Breast epithelium (tissue), 3 donors: Measurements from ENCODE around the gene TTBK1.

ENCODE experiments used
- POLR2A ChIP-seq: fragments of 450-650 bp; IDR thresholded peaks from one replicate; pipeline ENCODE4 v1.6.1; 2016; ENCODE audit warnings: antibody characterized with exemption, mild to moderate bottlenecking, moderate library complexity
- POLR2AphosphoS5 ChIP-seq, 3 donors: sonication (generic); formaldehyde crosslinking; IDR thresholded peaks; one replicate each; pipeline ENCODE4 v1.6.1; 2017; ENCODE audit warnings: antibody characterized with exemption in 3 of 3
- TF ChIP-seq, protein P1 (sequence below), 3 donors: fragments of 450-650 bp; IDR thresholded peaks; one replicate each; pipeline ENCODE4 v1.5.1; 2016 to 2017; ENCODE audit warnings: antibody characterized with exemption in 3 of 3, mild to moderate bottlenecking in 3 of 3, moderate library complexity in 3 of 3

DNA sequence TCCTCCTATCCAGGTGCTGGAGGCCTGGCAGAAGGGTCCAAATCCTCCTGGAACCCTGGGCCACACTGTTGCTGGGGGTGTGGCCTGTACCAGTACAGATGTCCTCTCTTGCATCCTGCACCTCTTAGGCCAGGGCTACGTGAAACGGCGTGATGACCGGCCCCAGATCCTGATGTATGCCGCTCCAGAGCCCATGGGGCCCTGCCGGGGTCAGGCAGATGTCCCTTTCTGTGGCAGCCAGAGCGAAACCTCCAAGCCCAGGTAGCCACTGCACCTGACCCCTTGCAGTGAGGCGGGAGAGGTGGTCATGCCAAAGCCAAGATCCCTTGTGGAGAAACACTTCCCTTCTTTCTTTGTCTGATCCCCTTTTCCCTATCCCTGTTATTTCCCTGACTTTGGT is 28.2 kb upstream of the TTBK1 start:
- TF ChIP-seq, protein P1, sequence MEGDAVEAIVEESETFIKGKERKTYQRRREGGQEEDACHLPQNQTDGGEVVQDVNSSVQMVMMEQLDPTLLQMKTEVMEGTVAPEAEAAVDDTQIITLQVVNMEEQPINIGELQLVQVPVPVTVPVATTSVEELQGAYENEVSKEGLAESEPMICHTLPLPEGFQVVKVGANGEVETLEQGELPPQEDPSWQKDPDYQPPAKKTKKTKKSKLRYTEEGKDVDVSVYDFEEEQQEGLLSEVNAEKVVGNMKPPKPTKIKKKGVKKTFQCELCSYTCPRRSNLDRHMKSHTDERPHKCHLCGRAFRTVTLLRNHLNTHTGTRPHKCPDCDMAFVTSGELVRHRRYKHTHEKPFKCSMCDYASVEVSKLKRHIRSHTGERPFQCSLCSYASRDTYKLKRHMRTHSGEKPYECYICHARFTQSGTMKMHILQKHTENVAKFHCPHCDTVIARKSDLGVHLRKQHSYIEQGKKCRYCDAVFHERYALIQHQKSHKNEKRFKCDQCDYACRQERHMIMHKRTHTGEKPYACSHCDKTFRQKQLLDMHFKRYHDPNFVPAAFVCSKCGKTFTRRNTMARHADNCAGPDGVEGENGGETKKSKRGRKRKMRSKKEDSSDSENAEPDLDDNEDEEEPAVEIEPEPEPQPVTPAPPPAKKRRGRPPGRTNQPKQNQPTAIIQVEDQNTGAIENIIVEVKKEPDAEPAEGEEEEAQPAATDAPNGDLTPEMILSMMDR (IDR thresholded peaks at IDR 0.05) = no peak
- TF ChIP-seq POLR2AphosphoS5 (IDR thresholded peaks at IDR 0.05) (no peak), POLR2A (no peak)
